ENCODE data around the gene ZNF674. TPM values are rescaled to one million over a fixed set of nuclear protein-coding genes. Genes with fewer than 3 reads are reported as not detected.

The ZNF674 gene
- total and polyA plus RNA-seq, 8 donors, result 0.61 to 14.0 (median 2.3) TPM

DNA sequence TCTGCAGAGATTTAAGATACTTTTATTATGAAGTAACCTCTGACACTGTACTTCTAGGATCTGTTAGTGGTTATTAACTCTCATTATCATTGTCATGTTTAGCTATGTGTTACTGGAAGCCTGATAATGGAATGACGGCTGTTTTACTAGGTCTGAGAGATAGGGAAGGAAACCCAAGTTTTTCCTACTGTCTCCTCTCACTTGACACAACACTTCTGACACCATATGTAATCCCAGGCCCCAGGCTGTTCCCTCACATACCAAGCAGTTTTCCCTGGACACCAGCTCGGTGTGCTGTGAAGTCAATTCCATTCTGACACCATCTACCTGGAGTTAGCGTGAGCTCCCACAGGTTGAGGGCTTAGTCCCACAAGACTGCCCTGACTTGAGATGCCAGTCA, 85.6 kb downstream of the ZNF674 start:
- H3K36me3 ChIP-seq, result peaks cover 0 to 29% (median 19%) of the 10 kb centered on the region in 4 donors
- no peaks in the 10 kb centered on the region for H3K27me3 ChIP-seq
- intact Hi-C loops (cut with DNase I; ENCODE audit: low total_unique reads), result no loop called here
- H3K27ac ChIP-seq, result no peak overlapping the region
- 67 to 87% (median 75%) methylated on average over 3 of the region's 3 CpGs for WGBS, 5 donors
- no peak for DNase-seq
- H3K4me1 ChIP-seq, result no peaks in the 10 kb centered on the region
- no peak overlapping the region for H3K4me3 ChIP-seq
- no peaks in the 10 kb centered on the region for H3K9me3 ChIP-seq
- TF ChIP-seq POLR2AphosphoS5 (IDR thresholded peaks at IDR 0.05) (no peak), EP300 (IDR thresholded peaks at IDR 0.05) (no peak), POLR2A (IDR thresholded peaks at IDR 0.05) (no peak), CTCF (IDR thresholded peaks at IDR 0.05) (no peak)

DNA sequence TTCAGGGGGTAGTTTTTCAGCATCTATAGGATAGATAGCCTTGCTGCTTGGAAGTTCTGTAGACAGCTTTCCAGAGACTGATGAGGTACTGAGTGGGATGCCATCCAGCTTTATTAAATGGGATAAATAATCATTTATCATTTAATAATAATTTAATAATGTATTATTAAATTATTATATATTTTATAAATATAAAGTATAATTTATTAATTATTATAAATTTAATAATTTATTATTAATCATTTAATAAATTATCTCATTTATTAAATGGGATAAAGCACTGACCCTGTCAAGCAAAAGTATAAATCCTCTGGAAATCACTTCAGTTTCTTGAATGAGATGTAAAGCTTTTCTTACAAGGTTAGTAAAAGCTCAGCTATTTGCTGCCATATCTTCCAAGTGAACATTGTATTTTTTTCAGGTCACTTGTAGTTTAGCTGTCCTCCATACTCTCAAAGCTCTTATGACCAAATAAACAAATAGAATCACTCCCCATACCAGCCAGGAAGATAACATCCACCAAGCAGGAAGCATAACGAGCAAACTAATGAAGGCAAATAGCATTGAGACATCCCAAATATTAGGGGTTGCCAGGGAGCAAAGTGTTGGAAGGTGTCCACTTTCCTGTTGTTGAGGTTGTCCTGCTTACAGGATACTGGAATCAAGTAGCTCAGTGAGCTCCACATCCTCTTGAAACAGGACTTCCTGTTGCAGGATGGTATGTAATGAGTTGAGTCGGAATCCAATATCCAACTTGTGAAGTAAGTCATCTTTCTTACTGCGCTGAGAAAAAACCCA, 88.9 kb downstream of the ZNF674 start:
- intact Hi-C loops (cut with DNase I; ENCODE audit: low total_unique reads), result no loop called here
- Histone ChIP-seq H3K9me3 (no peaks in the 10 kb centered on the region), H3K27me3 (no peaks in the 10 kb centered on the region), H3K36me3 (peaks cover 0 to 24% (median 12%) of the 10 kb centered on the region in 4 donors), H3K4me3 (no peak overlapping the region), H3K27ac (no peak overlapping the region), H3K4me1 (no peaks in the 10 kb centered on the region)
- TF ChIP-seq POLR2AphosphoS5 (IDR thresholded peaks at IDR 0.05) (peak in 1 of 3 donors; percentile 17), POLR2A (IDR thresholded peaks at IDR 0.05) (no peak)
- WGBS, 5 donors, result 60 to 80% (median 71%) methylated on average over 3 of the region's 3 CpGs
- DNase-seq, result peak in 1 of 2 donors; percentile 37

Small RNA genes lying within 50 kb of the gene (small RNA-seq; reads per million reads assigned to genes)
- gene RF00017 (0 reads per million in 4 donors), gene RNU6-50P (0 reads per million in 4 donors)

Other genes starting within 250 kb of the ZNF674 start
- 10 to 100 TPM in 1 of 5 donors, 1 to 10 TPM in 3, under 1 TPM in 1; 0.29 to 10.1 (median 1.8) TPM for gene CHST7, start 28.3 kb upstream of the ZNF674 start, total RNA-seq
- 1 to 10 TPM; 1.4 to 3.5 (median 2.4) TPM for gene CHST7, start 28.3 kb upstream of the ZNF674 start, polyA plus RNA-seq
- 10 to 100 TPM in 4 of 5 donors, under 1 TPM in 1; 0.29 to 25.6 (median 17.9) TPM for gene SLC9A7, start 213.7 kb upstream of the ZNF674 start, total RNA-seq
- 1 to 10 TPM in 2 of 3 donors, under 1 TPM in 1; 0.76 to 3.0 (median 2.2) TPM for gene SLC9A7, start 213.7 kb upstream of the ZNF674 start, polyA plus RNA-seq

Data from stomach (tissue), 9 donors.